GM21529 (cell line): ENCODE results near the gene CELF1.
A peak's percentile ranks its signal among the peaks of the same experiment; 100 is the strongest.

Experiments used
- ATAC-seq: cut with Tn5 transposase; IDR thresholded peaks from one replicate; pipeline ENCODE4 v1.9.1; 2021; ENCODE audit not compliant: unreplicated experiment

The CELF1 gene

GRCh38 chr11:47511917-47512316 is 41.0 kb downstream of the CELF1 start:
- ATAC-seq = no peak

DNA sequence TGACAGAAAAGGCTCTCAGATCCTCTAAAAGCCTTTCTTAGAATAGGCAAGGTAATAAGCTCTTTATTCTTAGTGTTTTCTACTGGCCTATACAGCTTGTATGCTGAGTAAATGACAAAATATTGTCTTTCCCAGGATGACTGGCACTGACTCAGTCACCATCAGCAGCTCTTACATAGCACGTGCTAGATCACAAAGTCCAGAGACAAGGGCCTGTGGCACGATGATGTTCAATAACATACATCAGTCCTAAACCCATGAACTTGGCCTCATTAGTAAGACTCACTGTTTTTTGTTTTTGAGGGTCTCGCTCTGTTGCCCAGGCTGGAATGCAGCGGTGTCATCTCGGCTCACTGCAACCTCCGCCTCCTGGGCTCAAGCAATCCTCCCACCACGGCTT is 42.7 kb downstream of the CELF1 start:
- ATAC-seq = no peak

DNA sequence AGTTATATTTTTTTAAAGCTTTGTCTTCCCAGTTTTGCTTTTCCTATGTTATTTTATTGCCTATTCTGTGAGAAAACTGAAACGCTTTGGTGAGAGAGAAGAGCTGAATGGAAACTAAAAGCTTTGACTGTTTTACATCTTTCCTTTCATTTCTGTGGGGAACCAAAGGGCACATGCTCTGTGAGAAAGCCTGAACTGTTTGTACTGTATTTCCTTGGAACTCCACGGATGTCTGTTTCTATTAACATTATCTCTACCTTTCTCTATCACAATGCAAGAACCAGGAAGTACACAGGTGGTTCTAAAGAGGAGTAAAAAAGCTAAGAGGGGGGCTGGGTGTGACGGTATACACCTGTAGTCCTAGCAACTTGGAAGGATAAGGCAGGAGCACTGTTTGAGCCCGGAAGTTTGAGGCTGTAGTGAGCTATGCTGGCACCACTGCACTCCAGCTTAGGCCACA is 43.8 kb downstream of the CELF1 start:
- peak; percentile 47 for ATAC-seq

GRCh38 chr11:47508240-47508957 is 44.5 kb downstream of the CELF1 start:
- ATAC-seq = no peak

DNA sequence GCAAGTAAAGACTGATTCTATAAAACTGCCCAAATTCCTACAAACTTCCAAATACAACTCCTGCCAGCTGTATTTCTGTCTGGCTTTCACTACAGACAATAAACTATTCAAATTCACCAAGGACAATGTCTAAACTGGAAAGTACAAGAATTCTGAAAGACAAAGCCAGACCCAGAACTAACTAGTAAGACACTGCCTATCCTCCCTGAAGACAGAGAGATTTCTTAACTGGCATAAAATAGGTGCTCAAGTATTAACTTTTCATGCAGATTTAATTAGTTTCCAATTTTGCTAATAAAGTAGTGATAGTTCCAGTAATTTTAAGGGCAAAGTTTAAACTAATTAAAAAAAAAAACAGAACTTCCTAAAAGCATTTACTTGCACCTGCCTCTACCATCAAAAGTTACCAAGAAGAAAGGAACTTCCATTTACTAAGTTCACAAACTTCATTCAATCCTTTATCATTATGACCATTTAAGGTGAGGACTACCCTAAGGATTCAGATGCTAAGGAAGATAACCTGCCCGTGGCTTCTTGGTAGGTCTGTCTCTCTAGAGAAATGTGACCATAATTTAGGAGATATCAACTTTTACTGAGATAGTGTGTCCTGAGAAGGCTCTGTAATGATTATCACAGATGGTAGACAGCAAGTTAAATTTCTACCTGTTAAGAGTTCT is 45.2 kb downstream of the CELF1 start:
- ATAC-seq = no peak

GRCh38 chr11:47506795-47507562 is 46.0 kb downstream of the CELF1 start:
- ATAC-seq = peak; percentile 45

DNA sequence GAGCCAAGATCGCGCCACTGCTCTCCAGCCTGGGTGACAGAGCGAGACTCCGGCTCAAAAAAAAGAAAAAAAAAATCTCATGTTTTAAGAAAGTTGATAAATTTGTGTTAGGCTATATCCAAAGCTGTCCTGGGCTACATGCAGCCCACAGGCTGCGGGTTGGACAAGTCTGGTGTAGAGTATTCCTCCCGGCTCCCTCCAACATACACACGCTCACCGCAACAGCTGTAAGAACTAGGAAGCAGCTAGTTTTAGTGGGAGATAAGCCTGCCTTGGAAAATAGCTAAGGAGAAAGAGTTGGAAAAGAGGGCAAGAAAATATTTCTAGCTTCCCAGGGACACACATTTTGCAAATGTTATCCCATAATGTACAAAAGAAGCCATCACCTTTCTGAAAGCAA is 46.6 kb downstream of the CELF1 start:
- ATAC-seq = no peak

- no peak for ATAC-seq
Measured at GRCh38 chr11:47504910-47505309, 48.0 kb downstream of the CELF1 start.

- no peak for ATAC-seq
Measured at GRCh38 chr11:47503227-47503626, 49.7 kb downstream of the CELF1 start.

DNA sequence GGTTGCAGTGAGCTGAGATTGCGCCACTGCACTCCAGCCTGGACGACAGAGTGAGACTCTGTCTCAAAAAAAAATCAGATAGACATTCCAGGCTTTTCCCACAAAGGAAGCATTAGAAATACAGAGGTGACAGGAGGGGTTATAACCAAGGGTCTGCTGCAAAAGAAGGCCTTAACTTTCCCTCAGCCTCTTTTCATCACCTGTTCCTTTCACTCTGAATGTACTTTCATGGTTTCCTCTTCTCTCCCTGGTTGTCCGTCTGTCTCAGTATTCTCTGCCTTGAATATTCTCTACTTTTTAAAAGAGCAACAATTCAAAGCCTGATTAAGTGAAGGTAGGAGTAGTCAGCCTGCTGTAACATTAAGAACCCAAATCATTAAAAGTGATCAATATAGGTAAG is 50.2 kb downstream of the CELF1 start:
- ATAC-seq = no peak

DNA sequence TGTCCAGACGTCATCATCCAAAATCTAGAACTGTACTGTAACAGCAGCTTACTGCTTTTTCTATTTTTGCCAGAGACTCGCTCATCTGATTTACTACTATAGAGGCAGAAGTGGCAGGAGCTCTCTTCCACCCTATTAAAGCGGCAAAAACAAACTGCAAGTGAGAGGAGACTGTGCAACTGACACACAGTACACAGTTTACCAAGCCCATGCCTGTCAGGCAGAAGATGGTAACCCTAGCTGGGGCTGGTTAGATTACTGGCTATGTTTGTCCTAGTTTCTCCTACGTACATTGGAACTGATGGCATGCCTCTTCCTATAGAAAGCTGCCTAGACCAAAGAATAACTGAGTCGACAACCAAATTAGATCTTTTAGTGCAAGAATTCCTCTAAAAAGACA is 51.8 kb downstream of the CELF1 start:
- ATAC-seq = no peak

DNA sequence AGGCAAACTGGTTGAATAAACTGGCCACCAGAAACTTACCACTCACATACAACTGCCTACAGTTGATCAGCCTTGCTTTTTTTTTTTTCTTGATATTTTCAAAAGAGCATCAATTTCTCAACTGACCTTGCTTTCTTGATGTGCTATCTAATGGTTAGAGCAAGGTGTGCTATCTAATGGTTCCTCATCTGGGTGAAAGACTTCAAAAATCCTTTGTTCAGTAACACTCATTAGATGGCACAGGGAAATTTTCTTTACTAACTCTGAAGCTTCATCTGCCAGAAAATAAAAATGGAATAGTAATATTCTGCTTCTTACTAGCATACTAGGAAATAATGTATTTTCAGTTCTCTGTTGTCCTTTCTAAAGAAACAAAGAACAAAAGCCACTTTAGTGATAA is 52.8 kb downstream of the CELF1 start:
- no peak for ATAC-seq

DNA sequence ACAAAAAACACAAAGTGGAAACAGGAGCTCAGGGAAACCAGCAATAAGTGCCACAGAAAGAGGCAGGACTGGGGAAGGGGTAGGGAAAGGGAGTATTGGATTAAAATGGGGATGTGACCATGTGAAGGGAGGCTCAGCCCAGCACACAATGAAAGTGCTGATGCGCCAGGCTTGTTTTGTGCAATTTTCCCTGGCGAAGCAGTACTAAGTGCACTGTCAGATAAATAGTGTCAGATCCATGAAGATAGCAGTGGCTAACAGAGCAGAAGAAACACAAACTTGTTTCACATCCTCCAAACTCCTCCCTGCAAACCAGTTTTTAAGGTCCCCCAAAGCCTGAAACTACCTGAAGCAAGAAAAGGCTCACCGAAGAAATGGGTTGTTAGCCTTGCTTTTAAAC is 53.3 kb downstream of the CELF1 start:
- no peak for ATAC-seq

DNA sequence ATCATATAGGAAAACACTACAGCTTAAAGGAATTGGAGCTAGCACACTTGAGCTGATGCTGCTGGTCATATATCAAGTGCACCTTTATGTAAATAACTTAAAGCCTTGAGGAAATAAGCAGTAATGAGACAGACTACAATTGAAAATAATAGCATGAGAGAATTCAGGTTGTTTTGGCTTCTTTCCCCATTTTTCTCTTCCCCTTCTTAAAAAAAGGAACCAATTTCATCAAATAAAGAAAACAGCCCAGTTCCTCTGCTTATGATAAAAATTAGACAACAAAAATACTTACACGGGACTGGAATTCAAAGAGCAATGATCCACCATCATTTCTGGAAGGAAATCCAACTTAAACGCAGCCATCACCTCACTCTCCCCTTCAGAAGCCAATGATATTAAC is 53.8 kb downstream of the CELF1 start:
- no peak for ATAC-seq

DNA sequence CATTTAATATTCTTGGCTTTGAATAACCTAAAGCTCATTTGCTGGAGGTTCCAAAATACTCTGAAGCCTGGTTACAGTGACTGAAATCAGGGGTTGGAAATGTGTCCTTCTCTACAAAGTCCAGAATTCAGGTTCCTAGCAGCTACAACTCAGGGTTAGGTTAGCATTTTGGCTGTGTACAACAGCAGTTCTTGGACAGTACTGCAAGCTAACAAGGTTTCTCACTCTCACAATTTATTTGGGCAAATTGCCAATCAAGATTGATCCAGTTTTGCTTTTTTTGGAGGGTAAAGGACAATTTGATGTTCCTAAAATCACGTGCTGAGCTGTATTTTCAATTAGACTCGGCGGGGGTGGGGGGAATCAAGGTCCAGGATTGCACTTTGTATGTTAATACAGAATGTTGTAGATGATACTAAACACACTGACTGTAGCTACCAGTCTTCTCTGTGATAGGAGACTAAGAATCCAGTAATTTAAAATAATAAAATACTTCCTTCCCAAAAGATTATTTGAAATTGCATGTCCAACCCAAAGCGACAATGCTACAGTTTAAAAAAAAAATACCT is 54.3 kb downstream of the CELF1 start:
- ATAC-seq = no peak

DNA sequence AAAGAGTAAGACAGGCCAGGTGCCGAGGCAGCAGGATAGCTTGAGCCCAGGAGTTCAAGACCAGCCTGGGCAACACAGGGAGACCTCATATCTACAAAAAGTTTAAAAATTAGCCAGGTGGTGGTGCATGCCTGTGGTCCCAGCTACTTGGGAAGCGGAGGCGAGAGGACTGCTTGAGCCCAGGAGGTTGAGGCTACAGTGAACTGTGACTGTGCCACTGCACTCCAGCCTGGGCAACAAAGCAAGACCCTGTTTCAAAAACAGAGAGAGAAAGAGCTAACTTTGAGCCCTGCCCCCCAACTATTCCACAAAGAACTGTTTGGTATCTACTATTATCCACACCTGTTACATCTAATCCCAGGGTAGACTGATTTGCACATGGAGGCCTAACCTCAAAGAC is 54.8 kb downstream of the CELF1 start:
- ATAC-seq = no peak

DNA sequence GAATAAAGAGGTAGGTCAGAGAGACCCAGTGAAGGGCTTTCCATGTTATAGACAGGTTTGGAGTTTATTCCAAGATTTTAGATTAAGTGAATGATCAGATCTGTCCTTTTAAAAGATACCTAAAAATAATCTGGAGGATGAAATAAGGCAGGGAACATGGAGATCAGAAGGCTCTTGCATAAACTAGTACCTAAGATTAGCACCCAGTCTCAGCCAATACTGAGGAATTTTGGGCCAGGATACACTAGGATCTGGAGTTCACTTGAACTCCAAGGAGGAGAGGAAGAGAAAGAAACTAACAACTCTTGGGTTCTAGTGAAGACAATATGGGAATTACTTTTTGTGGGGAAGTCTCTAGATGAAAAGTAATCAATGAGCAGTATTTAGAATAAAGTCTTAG is 56.1 kb downstream of the CELF1 start:
- ATAC-seq = no peak

DNA sequence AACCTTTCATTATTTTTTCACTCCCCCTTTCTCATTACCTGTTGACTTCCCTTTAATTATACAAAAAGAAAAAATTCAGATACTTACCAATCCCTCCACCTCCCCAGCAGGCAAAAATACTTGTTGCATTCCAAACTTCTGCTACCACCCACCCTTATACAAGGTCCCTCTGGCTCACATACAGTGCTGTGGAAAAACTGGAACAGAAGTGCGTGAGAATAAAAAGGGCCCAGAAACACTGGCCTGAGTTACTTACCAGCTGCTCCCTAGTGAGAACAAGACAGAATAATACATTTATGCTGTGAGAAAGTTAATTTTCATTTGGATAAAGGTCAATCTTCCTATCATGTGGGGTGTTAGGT is 57.1 kb downstream of the CELF1 start:
- no peak for ATAC-seq

GRCh38 chr11:47495011-47495855 is 57.7 kb downstream of the CELF1 start:
- ATAC-seq = no peak

GRCh38 chr11:47489395-47489755 is 63.6 kb downstream of the CELF1 start:
- ATAC-seq = no peak
